Measurements from ENCODE around the gene ST6GALNAC4. TPM values are rescaled to one million over a fixed set of nuclear protein-coding genes. Genes with fewer than 3 reads are reported as not detected.
A peak's percentile ranks its signal among the peaks of the same experiment; 100 is the strongest.

The ST6GALNAC4 gene
- total and polyA plus RNA-seq, 9 of the 15 experiments (the other 6 are each of a cell fraction or from before 2014, with no cell fraction given), result 2.6 to 43.1 (median 15.4) TPM

DNA sequence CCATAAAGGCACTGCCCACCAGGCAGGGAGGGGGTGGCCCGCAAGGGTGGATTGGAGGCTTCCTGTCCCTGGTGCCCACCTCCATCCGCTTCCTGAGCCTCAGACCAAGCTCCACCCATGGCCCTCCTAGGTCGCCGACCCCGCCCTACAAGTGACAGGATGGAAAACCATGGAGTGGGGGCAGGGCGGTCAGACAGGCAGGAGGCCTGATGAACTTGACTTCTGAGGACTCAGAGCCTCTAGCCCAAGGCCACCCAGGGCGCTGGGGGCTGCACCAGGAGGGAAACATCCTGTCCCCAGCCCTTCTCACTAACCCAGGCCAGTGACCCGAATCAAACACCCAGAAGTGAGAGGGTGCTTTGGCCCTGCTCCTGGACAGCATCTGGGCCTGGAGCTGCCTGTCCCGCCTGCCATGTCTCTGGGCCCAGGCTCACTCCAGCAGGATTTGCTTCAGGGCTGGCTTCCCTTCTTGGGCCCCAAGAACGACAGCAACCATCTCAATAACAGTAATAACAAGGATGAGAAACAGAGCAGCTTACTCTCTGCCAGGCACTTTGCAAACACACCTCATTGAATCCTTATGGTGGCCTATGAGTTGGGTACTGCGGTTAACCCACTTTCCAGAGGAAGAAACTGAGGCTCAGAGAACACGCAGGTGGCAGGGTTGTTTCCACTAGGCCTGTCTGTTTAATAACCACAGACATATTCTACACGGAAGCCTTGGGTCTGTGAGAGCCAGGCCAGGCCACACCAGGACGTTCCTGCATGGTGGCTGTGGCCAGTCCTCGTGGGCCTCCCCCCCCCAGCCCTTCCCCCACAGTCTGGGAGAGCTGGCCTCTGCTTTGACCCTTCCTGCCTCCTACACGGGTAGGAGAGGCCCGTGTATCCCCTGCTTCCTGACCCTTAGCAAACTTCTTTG lies 13.0 kb downstream of the ST6GALNAC4 start (continued):
- TF ChIP-seq, protein P1, sequence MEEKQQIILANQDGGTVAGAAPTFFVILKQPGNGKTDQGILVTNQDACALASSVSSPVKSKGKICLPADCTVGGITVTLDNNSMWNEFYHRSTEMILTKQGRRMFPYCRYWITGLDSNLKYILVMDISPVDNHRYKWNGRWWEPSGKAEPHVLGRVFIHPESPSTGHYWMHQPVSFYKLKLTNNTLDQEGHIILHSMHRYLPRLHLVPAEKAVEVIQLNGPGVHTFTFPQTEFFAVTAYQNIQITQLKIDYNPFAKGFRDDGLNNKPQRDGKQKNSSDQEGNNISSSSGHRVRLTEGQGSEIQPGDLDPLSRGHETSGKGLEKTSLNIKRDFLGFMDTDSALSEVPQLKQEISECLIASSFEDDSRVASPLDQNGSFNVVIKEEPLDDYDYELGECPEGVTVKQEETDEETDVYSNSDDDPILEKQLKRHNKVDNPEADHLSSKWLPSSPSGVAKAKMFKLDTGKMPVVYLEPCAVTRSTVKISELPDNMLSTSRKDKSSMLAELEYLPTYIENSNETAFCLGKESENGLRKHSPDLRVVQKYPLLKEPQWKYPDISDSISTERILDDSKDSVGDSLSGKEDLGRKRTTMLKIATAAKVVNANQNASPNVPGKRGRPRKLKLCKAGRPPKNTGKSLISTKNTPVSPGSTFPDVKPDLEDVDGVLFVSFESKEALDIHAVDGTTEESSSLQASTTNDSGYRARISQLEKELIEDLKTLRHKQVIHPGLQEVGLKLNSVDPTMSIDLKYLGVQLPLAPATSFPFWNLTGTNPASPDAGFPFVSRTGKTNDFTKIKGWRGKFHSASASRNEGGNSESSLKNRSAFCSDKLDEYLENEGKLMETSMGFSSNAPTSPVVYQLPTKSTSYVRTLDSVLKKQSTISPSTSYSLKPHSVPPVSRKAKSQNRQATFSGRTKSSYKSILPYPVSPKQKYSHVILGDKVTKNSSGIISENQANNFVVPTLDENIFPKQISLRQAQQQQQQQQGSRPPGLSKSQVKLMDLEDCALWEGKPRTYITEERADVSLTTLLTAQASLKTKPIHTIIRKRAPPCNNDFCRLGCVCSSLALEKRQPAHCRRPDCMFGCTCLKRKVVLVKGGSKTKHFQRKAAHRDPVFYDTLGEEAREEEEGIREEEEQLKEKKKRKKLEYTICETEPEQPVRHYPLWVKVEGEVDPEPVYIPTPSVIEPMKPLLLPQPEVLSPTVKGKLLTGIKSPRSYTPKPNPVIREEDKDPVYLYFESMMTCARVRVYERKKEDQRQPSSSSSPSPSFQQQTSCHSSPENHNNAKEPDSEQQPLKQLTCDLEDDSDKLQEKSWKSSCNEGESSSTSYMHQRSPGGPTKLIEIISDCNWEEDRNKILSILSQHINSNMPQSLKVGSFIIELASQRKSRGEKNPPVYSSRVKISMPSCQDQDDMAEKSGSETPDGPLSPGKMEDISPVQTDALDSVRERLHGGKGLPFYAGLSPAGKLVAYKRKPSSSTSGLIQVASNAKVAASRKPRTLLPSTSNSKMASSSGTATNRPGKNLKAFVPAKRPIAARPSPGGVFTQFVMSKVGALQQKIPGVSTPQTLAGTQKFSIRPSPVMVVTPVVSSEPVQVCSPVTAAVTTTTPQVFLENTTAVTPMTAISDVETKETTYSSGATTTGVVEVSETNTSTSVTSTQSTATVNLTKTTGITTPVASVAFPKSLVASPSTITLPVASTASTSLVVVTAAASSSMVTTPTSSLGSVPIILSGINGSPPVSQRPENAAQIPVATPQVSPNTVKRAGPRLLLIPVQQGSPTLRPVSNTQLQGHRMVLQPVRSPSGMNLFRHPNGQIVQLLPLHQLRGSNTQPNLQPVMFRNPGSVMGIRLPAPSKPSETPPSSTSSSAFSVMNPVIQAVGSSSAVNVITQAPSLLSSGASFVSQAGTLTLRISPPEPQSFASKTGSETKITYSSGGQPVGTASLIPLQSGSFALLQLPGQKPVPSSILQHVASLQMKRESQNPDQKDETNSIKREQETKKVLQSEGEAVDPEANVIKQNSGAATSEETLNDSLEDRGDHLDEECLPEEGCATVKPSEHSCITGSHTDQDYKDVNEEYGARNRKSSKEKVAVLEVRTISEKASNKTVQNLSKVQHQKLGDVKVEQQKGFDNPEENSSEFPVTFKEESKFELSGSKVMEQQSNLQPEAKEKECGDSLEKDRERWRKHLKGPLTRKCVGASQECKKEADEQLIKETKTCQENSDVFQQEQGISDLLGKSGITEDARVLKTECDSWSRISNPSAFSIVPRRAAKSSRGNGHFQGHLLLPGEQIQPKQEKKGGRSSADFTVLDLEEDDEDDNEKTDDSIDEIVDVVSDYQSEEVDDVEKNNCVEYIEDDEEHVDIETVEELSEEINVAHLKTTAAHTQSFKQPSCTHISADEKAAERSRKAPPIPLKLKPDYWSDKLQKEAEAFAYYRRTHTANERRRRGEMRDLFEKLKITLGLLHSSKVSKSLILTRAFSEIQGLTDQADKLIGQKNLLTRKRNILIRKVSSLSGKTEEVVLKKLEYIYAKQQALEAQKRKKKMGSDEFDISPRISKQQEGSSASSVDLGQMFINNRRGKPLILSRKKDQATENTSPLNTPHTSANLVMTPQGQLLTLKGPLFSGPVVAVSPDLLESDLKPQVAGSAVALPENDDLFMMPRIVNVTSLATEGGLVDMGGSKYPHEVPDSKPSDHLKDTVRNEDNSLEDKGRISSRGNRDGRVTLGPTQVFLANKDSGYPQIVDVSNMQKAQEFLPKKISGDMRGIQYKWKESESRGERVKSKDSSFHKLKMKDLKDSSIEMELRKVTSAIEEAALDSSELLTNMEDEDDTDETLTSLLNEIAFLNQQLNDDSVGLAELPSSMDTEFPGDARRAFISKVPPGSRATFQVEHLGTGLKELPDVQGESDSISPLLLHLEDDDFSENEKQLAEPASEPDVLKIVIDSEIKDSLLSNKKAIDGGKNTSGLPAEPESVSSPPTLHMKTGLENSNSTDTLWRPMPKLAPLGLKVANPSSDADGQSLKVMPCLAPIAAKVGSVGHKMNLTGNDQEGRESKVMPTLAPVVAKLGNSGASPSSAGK (IDR thresholded peaks at IDR 0.05), result no peak; the same call in 1 of the 2 replicates
- TF ChIP-seq NFIC (IDR thresholded peaks at IDR 0.05) (no peak), YY1 (IDR thresholded peaks at IDR 0.05; ENCODE audit: borderline replicate concordance in 1 of 3, control insufficient read depth in 1 of 3, extremely low read depth in 1 of 3, insufficient read depth in 3 of 3, insufficient read length in 1 of 3, insufficient replicate concordance in 2 of 3, low read depth in 1 of 3, low read length in 2 of 3) (peak in 1 of 3 experiments; percentile 62), TBP (optimal IDR thresholded peaks at IDR 0.05; ENCODE audit: low read depth, low read length) (peak; percentile 49), CHAMP1 (IDR thresholded peaks at IDR 0.05) (no peak), MYBL2 (IDR thresholded peaks at IDR 0.05; ENCODE audit: low read depth) (no peak), MYBL2 (CRISPR knock-in tag; IDR thresholded peaks at IDR 0.05; ENCODE audit: borderline replicate concordance) (no peak), CHD2 (IDR thresholded peaks at IDR 0.05; ENCODE audit: low read depth, low read length) (no peak), DPF2 (IDR thresholded peaks at IDR 0.05) (peak; percentile 70)
